Measurements from ENCODE around the gene NR2C1. TPM values are rescaled to one million over a fixed set of nuclear protein-coding genes. Genes with fewer than 3 reads are reported as not detected.

NR2C1 gene
- total RNA-seq, 1 experiment from 2014 or later: 45.4 TPM

DNA sequence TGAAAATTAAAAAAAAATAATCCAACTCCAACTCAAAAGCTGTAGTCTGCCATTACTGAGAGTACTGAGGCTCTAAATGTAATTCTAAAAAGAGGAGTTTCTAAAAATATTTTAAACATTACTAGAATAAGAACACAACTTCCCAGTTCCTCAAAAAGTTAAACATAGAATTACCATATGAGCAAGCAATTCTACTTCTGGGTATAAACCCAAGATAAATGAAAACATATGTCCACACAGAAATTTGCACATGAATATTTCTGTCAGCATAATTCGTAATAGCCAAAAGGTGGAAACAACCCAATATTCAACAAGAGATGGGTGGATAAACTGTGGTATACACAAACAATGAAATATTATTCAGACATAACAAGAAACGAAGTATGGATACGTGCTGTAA lies 15.0 kb upstream of the NR2C1 start (continued):
- TF ChIP-seq, protein P1, sequence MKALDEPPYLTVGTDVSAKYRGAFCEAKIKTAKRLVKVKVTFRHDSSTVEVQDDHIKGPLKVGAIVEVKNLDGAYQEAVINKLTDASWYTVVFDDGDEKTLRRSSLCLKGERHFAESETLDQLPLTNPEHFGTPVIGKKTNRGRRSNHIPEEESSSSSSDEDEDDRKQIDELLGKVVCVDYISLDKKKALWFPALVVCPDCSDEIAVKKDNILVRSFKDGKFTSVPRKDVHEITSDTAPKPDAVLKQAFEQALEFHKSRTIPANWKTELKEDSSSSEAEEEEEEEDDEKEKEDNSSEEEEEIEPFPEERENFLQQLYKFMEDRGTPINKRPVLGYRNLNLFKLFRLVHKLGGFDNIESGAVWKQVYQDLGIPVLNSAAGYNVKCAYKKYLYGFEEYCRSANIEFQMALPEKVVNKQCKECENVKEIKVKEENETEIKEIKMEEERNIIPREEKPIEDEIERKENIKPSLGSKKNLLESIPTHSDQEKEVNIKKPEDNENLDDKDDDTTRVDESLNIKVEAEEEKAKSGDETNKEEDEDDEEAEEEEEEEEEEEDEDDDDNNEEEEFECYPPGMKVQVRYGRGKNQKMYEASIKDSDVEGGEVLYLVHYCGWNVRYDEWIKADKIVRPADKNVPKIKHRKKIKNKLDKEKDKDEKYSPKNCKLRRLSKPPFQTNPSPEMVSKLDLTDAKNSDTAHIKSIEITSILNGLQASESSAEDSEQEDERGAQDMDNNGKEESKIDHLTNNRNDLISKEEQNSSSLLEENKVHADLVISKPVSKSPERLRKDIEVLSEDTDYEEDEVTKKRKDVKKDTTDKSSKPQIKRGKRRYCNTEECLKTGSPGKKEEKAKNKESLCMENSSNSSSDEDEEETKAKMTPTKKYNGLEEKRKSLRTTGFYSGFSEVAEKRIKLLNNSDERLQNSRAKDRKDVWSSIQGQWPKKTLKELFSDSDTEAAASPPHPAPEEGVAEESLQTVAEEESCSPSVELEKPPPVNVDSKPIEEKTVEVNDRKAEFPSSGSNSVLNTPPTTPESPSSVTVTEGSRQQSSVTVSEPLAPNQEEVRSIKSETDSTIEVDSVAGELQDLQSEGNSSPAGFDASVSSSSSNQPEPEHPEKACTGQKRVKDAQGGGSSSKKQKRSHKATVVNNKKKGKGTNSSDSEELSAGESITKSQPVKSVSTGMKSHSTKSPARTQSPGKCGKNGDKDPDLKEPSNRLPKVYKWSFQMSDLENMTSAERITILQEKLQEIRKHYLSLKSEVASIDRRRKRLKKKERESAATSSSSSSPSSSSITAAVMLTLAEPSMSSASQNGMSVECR (CRISPR knock-in tag; IDR thresholded peaks at IDR 0.05; ENCODE audit: borderline replicate concordance): no peak
- TF ChIP-seq SP1 (CRISPR knock-in tag; conservative IDR thresholded peaks at IDR 0.05): no peak
- TF ChIP-seq ZNF423 (CRISPR knock-in tag; IDR thresholded peaks at IDR 0.05): no peak
- TF ChIP-seq, protein P2, sequence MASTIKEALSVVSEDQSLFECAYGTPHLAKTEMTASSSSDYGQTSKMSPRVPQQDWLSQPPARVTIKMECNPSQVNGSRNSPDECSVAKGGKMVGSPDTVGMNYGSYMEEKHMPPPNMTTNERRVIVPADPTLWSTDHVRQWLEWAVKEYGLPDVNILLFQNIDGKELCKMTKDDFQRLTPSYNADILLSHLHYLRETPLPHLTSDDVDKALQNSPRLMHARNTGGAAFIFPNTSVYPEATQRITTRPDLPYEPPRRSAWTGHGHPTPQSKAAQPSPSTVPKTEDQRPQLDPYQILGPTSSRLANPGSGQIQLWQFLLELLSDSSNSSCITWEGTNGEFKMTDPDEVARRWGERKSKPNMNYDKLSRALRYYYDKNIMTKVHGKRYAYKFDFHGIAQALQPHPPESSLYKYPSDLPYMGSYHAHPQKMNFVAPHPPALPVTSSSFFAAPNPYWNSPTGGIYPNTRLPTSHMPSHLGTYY (CRISPR knock-in tag; IDR thresholded peaks at IDR 0.05): no peak
- TF ChIP-seq, protein P3, sequence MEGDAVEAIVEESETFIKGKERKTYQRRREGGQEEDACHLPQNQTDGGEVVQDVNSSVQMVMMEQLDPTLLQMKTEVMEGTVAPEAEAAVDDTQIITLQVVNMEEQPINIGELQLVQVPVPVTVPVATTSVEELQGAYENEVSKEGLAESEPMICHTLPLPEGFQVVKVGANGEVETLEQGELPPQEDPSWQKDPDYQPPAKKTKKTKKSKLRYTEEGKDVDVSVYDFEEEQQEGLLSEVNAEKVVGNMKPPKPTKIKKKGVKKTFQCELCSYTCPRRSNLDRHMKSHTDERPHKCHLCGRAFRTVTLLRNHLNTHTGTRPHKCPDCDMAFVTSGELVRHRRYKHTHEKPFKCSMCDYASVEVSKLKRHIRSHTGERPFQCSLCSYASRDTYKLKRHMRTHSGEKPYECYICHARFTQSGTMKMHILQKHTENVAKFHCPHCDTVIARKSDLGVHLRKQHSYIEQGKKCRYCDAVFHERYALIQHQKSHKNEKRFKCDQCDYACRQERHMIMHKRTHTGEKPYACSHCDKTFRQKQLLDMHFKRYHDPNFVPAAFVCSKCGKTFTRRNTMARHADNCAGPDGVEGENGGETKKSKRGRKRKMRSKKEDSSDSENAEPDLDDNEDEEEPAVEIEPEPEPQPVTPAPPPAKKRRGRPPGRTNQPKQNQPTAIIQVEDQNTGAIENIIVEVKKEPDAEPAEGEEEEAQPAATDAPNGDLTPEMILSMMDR (IDR thresholded peaks at IDR 0.05): no peak
- TF ChIP-seq ZNF219 (CRISPR knock-in tag; IDR thresholded peaks at IDR 0.05; ENCODE audit: borderline replicate concordance): no peak
- TF ChIP-seq, protein P4, sequence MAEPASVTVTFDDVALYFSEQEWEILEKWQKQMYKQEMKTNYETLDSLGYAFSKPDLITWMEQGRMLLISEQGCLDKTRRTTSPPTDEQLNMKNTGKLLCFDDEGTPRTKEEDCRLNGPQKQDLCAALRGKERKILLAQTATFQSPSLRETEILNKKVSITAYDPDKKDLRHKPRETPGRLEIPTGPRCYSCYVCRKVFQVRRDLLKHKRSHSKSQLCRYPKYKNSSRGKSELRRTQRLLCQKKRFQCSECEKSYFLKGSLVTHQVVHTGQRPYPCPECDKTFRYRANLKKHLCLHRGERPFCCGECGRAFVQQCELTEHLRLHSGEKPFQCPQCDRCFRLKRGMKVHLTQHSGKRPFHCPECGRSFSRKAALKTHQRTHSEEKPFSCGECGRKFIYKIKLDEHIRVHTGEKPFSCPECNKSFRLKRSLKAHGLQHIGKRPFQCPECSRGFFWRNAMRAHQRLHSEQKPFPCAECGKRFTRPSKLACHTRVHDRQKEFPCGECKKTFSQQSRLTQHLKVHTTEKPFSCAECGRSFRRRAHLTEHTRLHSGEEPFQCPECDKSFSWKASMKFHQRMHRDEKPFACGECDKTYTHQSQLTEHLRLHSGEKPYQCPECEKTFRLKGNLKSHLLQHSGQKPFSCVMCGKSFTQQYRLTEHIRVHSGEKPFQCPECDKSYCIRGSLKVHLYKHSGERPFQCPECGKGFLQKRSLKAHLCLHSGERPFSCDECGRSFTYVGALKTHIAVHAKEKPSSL (CRISPR knock-in tag; conservative IDR thresholded peaks at IDR 0.05): no peak

DNA sequence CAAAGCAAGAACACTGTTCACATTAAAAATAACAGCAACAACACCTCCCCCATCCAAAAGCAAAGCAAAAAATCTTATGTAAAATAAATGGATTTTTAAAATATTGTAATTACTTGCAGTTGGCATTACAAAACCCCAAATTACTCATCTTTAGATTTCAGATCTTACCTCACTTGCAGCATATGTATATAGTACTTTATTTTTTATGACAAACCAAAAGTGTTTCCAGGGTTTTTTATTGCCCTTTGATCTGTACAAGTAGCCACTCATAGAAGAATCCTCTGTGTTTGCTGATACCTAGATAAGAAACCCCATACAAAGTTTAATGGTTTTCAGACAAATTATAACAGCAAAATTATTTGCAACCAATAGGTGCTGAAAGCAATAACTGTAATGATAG lies 12.2 kb upstream of the NR2C1 start:
- peaks cover 30% of the 10 kb centered on the region for H3K36me3 Mint-ChIP-seq
- POLR2A ChIA-PET: interaction anchor here (0.7 kb wide), 1 partner anchor 15 kb away, joined by 9 read pairs; no protein-coding TSS in a partner anchor
- DNase-seq (ENCODE audit: low spot score): no peak
- TF ChIP-seq CREB1 (CRISPR knock-in tag; IDR thresholded peaks at IDR 0.05): no peak
- TF ChIP-seq, protein P5, sequence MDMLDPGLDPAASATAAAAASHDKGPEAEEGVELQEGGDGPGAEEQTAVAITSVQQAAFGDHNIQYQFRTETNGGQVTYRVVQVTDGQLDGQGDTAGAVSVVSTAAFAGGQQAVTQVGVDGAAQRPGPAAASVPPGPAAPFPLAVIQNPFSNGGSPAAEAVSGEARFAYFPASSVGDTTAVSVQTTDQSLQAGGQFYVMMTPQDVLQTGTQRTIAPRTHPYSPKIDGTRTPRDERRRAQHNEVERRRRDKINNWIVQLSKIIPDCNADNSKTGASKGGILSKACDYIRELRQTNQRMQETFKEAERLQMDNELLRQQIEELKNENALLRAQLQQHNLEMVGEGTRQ (CRISPR knock-in tag; IDR thresholded peaks at IDR 0.05): no peak
- TF ChIP-seq KAT7 (CRISPR knock-in tag; IDR thresholded peaks at IDR 0.05; ENCODE audit: borderline replicate concordance): no peak
- TF ChIP-seq ZNF396 (CRISPR knock-in tag; IDR thresholded peaks at IDR 0.05; ENCODE audit: borderline replicate concordance): no peak
- TF ChIP-seq, protein P6, sequence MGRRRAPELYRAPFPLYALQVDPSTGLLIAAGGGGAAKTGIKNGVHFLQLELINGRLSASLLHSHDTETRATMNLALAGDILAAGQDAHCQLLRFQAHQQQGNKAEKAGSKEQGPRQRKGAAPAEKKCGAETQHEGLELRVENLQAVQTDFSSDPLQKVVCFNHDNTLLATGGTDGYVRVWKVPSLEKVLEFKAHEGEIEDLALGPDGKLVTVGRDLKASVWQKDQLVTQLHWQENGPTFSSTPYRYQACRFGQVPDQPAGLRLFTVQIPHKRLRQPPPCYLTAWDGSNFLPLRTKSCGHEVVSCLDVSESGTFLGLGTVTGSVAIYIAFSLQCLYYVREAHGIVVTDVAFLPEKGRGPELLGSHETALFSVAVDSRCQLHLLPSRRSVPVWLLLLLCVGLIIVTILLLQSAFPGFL (CRISPR knock-in tag; IDR thresholded peaks at IDR 0.05; ENCODE audit: borderline replicate concordance): no peak
- no peak for TF ChIP-seq ELF4 (CRISPR knock-in tag; IDR thresholded peaks at IDR 0.05; ENCODE audit: low read depth)
- no peak for TF ChIP-seq ZNF416 (CRISPR knock-in tag; IDR thresholded peaks at IDR 0.05)
- TF ChIP-seq, protein P7, sequence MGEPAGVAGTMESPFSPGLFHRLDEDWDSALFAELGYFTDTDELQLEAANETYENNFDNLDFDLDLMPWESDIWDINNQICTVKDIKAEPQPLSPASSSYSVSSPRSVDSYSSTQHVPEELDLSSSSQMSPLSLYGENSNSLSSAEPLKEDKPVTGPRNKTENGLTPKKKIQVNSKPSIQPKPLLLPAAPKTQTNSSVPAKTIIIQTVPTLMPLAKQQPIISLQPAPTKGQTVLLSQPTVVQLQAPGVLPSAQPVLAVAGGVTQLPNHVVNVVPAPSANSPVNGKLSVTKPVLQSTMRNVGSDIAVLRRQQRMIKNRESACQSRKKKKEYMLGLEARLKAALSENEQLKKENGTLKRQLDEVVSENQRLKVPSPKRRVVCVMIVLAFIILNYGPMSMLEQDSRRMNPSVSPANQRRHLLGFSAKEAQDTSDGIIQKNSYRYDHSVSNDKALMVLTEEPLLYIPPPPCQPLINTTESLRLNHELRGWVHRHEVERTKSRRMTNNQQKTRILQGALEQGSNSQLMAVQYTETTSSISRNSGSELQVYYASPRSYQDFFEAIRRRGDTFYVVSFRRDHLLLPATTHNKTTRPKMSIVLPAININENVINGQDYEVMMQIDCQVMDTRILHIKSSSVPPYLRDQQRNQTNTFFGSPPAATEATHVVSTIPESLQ (CRISPR knock-in tag; IDR thresholded peaks at IDR 0.05): no peak
- no peak for TF ChIP-seq RELA (CRISPR knock-in tag; IDR thresholded peaks at IDR 0.05; ENCODE audit: borderline replicate concordance)
- no peak for TF ChIP-seq ATF1 (CRISPR knock-in tag; IDR thresholded peaks at IDR 0.05)
- TF ChIP-seq ESRRA (CRISPR knock-in tag; IDR thresholded peaks at IDR 0.05; ENCODE audit: borderline replicate concordance): no peak
- TF ChIP-seq MXD4 (CRISPR knock-in tag; IDR thresholded peaks at IDR 0.05; ENCODE audit: borderline replicate concordance): no peak
- no peak for TF ChIP-seq TCF7 (CRISPR knock-in tag; IDR thresholded peaks at IDR 0.05; ENCODE audit: low read depth)

More for the DNA sequence above, 12.2 kb upstream of the NR2C1 start:
- H3K27me3 Mint-ChIP-seq (ENCODE audit: low read depth): no peaks in the 10 kb centered on the region
- H3K4me3 Mint-ChIP-seq: no peak overlapping the region
- no peak overlapping the region for H3K27ac Mint-ChIP-seq
- no peak for ATAC-seq
- H3K9me3 Mint-ChIP-seq: no peaks in the 10 kb centered on the region
- H3K4me1 Mint-ChIP-seq: peaks cover 14% of the 10 kb centered on the region
- CTCF ChIA-PET: interaction anchor here (1.3 kb wide), 1 partner anchor 12 kb away, joined by 8 read pairs; the partner anchor contains the start of gene NR2C1
